Skeletal muscle cell (primary cell): Measurements from ENCODE around the gene CCDC106.

ENCODE experiments used
- DNase-seq: peaks from one replicate; pipeline ENCODE4 v3.0.0-alpha.2; 2010; ENCODE audit warnings: low read depth
- H3K4me3 ChIP-seq: 2 replicates; pipeline ENCODE4 v1.5.1; 2011; ENCODE audit warnings: low read depth, mild to moderate bottlenecking, control low read depth, low read length, moderate library complexity

Gene CCDC106

DNA sequence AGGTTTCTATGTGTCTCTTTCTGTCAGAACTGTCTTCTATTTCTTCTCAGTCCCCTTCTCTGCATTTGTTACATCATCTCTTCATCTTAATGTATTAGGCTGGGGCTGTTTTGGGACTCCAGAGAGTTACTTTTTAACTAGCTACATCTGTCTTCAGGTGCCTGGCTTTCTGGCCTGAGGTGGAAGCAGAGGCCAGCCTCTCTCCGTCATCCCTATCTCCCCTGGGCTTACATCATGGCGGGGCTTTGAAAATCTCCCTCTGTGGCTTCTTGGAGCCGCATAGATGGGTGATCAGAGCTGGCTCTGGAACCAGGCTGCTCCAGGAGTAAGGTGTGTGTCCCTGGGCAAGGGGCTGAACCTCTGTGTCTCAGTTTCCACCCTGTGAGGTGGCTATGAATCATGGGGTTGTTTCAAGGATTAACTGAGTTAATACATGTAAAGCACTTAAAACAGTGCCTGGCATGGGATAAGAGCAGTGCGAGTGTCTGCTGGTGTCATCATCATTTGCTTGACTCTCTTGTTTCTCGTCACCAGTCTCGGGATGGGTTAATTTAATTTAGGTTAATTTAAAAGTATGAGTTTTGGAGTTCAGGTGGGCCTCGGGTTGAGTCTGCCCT, 29.0 kb downstream of the CCDC106 start:
- no peak overlapping the region for H3K4me3 ChIP-seq
- no peak for DNase-seq

DNA sequence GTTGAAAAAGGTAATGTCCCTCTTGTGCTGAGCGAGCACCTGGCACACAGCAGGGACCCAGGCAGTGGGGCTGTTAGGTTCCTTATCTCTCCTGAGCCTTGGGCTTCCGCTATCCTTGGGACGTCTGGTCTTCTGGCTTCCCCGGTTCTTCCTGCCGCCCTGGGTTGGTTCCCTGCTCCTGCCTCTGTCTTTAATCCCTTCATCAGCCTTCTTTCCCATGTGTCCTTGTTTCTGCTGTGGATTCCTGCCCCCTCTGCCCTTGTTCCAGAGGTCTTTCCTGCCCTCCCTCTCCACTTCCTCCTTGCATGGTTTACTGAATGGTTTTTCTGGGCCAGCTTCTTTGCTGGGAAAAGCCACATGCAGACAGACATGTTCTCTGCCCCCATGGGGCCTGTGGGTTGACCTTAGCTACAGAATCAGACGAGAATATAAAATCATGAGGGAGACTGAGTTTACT, 29.6 kb downstream of the CCDC106 start:
- no peak overlapping the region for H3K4me3 ChIP-seq
- DNase-seq: no peak

DNA sequence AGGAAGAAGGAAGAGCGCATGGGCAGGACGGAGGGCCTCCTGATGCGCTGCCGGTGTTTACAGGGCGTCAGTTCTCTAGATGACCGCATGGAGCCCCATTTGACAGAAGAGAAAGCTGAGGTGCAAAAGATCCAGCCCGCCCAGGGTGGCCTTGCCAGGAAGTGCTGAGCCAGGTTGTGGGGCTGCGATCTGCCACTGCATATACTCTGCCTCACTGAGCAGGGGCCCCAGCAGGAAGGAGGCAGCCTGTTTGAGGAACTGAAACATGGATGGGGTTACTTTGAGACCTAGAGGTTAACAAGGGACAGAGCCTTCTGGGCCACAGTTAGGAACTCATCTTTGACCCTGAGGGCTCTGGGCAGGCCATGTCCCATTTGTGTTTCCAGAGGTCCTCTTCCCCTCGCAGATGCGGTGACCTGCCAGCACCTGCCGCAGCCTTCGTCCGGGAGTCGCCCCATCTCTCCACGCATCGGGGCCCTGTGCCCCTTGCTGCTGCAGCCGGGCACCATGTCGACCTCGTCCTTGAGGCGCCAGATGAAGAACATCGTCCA, 30.2 kb downstream of the CCDC106 start:
- no peak overlapping the region for H3K4me3 ChIP-seq
- no peak for DNase-seq

DNA sequence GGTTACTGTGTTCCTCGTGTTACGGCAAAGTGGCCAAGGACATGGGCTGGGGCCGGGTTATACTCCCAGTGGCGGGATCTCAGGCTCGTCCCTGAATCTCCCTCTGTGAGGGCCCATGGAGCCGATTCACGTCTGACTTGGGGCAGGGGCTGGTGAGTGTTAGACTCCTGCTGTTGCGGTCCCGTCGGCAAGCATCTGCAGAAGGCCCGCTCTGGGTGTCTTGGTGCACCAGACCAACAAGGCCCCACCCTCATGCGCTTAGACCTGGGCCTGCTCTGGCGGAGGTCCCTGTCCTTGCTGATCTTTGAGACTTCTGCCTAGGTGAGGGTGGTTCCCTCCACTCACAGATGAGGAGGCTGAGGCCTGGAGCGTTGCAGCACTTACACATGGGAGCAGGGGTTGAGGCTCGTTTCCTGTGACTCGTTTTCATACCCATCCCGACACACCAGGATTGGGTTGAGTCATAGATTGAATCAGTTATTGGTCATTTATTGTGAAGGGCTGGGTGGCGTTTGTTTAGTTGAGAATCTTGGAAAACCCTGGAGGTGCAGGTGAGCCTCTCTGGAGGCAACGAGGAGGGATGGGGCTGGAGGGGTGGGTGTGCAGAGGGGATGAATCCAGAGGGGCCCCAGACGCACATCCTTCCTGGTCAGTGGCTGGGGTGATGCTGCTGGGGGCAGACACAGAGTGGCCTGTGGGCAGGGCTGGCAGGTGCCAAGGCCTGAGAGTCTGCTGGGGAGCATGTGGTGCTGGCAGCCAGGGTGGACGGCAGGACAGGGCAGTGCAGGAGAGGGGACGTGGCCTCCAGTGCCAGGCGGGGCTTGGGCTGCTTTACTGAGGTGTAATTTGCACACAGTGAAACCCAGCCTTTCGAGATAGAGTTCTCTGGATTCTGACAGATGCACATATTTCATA, 31.6 kb downstream of the CCDC106 start:
- H3K4me3 ChIP-seq: no peak overlapping the region
- no peak for DNase-seq

DNA sequence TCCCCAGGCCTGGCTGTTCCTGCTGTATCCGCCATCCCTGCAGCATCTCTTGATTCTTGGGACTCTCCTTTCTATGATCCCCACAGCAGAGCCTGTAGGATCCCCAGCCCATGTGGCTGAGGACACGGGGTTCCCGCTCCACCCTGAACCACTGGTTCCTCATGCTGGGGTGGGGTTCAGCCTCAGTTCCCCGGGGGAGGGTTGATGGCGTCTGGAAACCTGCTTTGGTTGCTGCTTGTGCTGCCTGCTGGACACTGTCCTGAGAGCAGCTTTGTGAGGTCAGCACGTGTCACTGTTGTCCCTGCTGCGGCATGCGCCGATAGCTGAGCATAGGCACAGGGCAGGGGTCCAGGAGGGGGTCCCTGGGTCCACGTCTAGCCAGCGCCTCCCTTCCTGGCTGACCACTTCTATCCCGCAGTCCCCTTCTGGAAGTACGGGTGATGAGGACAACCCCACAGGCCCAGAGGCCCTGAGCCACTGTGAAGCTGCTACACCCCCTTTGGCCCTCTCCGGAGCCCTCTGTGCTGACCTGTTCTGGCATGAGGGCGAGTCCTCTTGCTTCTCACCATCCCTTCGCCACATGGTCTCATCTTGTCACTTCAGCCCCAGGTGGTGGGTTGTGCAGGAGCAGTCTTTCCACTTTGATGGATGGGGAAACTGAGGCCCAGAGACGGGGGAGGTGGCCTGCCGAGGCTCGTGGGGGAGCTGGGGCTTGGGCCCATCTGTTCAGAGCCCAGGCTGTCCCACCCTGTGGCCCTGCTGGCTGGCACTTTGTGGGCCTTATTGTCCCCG, 32.5 kb downstream of the CCDC106 start:
- H3K4me3 ChIP-seq: no peak overlapping the region
- DNase-seq: no peak

DNA sequence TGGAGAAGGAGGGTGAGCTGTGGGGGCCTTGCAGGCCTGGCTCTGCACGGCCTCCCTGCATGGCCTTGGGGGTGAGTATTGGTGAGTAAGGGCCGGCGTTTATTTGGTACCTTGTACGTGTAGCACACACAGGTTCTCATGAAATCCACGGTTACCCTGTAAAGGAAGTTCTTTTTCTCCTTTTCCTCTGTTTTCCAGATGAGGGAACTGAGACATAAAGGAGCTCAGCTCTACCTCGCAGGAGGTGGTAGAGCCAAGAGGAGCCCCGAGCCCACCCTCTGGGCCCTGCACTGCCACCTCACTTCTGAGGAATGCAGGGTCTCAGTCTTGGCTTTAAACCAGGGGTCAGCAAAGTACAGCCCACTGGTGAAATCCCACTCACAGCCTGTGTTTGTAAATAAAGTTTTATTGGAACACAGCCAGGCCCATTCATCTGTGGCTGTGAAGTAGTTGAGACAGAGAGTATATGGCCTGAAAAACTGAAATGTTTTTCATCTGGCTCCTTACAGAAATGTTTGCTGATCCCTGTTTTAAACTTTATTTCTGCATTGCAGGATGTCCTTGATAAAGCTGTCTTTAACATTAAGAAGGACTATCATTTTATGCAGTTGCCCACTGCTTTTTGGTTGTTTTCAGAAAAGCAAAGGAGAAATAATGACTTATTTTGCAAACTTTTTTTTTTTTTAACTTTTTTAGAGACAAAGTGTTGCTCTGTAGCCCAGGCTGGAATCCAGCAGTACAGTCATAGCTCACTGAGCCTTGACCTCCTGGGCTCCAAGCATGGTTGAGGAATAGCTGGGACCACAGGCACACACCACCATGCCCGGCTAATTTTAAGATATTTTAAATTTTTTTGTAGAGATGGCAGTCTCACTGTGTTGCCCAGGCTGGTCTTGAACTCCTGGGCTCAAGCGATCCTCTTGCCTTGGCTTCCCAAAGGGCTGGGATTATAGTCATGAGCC, 33.4 kb downstream of the CCDC106 start:
- H3K4me3 ChIP-seq: no peak overlapping the region
- DNase-seq: no peak

DNA sequence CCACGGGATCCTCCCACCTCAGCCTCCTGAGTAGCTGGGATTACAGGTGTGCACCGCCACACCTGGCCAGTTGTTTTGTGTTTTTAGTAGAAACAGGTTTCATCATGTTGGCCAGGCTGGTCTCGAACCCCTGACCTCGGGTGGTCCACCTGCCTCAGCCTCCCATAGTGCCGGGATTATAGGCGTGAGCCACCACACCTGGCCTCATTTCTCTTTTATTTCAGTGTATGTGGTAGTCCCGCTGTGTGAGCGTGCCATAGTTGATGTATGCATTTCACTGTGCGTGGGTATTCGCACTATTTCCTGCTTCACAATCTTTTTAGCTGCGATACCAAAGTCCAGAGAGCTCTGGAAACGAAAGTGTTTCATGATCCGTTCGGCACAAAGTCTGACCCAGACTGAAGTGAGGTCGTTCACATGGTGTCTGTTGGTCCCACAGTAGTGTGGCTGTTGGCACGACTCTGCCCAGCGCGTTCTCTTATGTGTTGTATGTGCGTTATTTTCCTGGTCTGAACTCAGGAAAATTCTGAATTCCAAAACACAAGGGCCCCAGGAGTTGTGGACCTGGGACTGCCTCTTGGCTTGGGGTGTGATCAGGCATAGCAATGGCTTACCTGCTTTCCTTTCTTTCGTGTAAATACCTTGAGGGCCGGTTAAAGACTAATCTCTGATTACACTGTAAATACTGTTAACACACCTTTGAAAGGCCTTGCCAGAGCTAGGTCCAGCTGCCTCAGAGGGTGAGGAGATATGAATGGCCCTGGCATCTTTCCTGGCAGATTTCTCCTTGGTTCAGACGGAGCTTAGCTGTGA, 35.6 kb downstream of the CCDC106 start:
- no peak overlapping the region for H3K4me3 ChIP-seq
- DNase-seq: no peak

DNA sequence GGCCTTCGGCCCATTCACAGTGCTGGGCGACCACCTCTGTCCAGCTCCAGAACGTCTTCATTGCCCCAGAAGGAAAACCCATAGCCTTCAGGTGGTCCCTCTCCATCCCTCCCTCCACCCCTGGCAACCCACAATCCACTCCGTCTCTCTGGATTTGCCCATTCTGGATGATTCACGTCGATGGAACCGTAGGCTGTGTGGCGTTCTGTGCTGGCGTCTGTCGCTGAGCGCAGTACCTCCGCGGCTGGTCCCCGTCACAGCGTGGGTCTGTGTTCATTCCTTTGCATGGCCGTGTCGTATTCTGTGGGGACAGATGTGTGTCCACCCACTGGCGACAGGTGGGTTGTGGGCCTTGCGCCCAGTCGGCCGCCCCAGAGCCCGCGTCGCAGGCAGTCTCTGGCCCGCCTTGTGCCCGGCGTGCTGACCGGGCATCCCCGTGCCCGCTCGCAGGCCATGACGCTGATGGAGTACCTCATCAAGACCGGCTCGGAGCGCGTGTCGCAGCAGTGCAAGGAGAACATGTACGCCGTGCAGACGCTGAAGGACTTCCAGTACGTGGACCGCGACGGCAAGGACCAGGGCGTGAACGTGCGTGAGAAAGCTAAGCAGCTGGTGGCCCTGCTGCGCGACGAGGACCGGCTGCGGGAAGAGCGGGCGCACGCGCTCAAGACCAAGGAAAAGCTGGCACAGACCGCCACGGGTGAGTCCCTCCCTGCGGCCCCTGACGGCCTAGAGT, 37.1 kb downstream of the CCDC106 start:
- no peak overlapping the region for H3K4me3 ChIP-seq
- no peak for DNase-seq

DNA sequence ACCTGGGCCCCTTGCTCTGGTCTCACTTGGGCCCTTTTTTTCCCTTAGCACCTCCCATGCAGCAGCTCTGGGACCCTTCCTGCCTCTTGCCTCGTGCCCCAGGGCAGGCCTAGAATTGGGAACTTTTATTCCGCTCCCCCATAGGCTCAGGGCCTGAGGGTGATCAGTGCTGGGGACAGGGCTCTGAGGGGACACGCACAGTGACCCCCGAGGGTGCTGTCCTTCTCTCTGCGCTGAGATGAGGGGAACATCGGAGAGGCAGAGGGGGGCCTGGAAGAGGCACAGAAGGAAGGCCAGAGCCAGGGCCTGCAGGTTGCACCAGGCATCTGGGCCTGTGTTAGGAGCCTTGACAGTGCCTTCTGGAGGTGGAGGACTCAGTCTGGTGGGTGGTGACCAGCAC, 37.8 kb downstream of the CCDC106 start:
- H3K4me3 ChIP-seq: no peak overlapping the region
- no peak for DNase-seq

DNA sequence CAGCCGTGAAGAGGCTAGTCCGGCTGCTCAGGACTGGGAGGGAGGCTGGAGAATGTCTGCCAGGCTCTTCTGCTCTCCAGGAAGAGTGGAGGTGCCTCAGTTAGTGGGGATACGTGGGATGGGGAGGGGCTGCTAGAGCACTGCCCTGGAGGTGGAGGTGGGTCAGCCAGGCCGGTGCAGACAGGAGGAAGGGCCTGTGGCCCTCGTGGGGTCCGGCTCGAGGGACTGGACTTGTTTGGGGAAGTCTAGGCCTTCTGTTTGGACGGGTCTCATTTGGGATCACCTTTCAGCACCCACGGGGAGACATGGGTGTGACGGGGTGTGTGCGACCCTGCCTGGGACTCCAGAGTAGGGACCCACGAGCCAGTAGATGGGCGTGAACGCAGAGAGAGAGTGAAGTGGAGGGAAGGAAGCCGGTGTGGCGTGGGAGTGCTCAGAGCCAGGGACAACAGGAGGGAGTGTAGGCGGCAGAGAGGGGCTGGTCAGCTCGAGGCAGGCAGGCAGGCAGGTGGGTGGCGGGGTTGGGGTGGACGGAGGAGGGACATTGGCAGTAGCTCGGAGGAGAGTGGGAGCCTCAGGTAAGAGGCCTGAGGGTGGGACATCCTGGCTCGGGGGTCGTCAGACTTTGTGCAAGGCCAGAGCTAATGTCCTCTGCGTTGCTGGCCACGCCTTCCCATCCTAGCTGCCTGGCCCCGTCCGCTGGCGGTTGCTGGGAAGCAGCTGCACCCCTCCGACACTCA, 38.5 kb downstream of the CCDC106 start:
- no peak overlapping the region for H3K4me3 ChIP-seq
- no peak for DNase-seq

DNA sequence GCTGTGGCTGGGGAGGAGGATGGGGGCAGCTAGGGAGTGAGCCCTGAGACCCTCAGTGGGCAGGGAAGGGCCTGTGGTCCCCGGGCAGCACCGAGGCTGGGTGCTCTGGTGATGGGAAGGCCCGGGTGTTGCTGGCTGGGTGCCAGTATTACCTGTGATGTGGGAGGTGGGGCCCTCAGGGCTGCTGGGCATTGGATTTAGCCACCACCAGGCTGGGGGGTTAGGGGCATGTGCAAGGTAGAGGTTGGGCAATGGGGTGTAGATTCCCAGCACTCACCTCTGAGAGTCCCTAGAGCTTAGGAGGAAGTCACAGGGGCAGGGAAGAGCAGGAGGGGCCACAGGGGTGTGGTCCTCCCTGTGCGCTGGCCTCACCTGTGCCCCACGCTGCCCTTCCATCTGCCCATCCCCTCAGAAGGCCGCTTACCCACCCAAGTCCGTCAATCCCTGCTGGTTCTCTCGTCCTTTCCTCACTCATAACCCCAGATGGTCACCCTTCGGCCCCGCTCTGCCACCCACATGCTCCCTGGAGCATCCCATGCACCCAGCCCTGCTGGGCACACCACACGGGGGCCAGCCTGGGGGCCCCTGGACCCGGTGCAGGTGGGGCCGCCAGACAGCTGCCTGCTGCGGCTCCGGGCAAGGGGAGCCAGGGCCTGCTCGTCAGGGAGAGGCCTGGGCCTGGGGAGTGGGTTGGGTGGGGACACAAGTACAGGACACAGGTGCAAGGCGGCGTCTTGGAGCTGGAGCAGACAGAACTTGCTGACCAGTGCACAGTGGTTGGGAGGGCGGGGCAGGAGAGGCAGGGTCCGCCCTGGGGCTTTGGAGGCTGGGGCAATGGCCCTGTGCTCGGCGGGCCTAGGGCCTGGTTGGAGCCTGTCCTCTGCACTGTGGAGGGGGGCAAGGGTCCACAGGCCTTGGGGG, 39.5 kb downstream of the CCDC106 start:
- DNase-seq: no peak
- H3K4me3 ChIP-seq: no peak overlapping the region

DNA sequence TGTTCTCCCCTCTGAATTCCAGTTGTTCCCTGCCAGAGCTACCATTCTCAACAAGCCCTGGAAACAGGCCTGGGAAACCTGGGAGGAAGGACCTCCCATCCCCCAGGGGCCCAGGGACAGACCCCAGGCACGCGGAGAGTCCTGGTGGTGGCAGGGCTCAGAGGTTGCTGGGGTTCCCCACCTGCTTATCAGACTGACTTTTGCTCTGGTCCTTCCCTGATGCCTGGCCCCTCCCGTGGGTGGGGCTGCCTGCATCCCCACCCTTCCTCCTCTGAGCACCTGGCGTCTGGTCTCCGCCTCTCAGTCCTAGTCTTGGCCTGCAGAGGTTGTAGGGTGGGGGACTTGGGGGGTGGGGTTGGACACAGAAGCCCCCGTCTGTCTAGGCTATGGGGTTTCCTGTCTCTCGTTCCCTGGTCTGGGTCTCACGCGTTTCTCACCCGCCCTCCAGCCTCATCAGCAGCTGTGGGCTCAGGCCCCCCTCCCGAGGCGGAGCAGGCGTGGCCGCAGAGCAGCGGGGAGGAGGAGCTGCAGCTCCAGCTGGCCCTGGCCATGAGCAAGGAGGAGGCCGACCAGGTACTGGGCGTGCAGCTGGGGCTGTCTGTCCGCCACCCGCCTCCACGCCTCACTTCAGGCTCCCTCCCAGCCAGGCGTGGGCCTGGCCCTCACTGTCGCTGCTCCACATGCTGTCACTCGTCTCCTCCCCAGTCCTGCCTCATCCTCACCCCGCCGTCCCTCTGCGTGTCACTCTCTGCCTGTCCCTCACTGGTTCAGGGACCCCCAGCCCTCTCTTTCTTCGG, 40.6 kb downstream of the CCDC106 start:
- DNase-seq: no peak
- no peak overlapping the region for H3K4me3 ChIP-seq

DNA sequence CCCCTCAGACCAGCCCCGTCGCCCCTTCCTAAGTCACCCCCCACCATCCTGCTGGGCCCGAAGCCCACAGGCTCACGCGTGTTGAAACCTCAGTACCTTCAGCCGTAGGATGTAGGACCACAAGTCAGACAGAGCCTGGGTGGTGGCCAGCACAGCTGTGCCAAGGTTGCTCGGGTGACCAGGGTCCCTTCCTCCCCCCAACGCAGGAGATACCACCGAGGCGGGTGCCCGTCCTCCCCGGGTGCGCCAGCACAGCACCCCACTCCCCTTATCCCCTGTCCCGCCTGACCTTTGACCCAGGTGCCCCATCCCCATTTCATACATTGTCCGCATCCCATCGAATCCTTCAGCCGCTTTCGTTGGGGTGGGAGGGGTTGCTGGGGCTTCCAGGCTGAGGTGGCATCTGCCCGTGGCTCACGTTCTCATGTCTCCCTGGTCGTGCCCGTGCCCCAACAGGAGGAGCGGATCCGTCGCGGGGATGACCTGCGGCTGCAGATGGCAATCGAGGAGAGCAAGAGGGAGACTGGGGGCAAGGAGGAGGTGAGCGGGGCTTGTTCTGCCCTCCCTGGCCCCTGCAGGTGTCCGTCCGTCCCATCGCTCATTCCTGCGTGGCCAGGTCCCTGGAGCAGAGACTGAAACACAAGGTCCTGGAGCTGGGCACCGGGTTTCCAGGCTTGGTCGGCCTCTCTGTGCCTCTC, 41.5 kb downstream of the CCDC106 start:
- no peak overlapping the region for H3K4me3 ChIP-seq
- no peak for DNase-seq

DNA sequence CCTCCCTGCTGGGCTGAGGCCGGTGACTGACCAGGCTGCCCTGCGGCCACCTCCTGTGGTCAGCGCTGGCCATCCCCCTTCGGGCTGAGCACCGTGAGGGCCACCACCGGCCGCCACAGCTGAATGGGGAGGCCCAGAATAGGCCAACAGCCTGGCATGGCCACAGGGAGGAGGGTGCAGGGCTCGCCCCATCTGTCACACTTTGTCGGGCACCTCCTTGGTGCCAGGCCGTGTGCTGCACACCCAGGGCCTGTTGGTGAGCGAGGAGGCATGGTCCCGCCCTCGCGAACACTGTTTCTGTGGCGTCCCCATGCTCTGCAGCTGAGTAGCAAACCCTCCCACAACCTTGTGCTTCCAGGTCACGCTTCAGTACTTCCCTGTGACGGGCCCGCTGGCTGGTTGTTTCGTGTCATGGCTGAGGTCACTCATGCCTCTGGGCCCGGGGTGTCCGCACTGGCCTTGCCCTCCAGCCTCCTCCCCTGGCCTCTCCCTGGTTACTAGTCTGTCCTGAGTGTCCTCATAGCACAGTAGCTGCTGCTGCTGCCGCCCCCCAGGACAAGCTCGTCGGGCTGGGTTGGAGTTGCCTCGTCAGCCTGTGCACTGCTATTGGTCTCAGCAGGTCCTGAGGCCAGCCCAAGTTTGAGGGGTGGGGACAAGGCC, 42.2 kb downstream of the CCDC106 start:
- no peak overlapping the region for H3K4me3 ChIP-seq
- no peak for DNase-seq
